Gastroesophageal sphincter (tissue), 3 donors: ENCODE data around the gene ARHGEF2.

Experiments used
- CTCF ChIP-seq, 4 experiments: fragments of 200-600 bp in 2 of 4; fragments of 450-650 bp in 2 of 4; sonication (generic) in 1 of 4; IDR thresholded peaks; one replicate each; pipeline ENCODE4 v1.5.1; 2017 to 2019; ENCODE audit warnings: antibody characterized with exemption in 4 of 4, mild to moderate bottlenecking in 2 of 4, moderate library complexity in 2 of 4
- EP300 ChIP-seq: sonication (generic); formaldehyde crosslinking; IDR thresholded peaks from one replicate; pipeline ENCODE4 v1.6.1; 2017; ENCODE audit warnings: antibody characterized with exemption, mild to moderate bottlenecking
- POLR2A ChIP-seq, 2 donors: fragments of 450-650 bp; IDR thresholded peaks; one replicate each; pipeline ENCODE4 v1.6.1; 2017; ENCODE audit warnings: antibody characterized with exemption in 2 of 2, mild to moderate bottlenecking in 2 of 2, moderate library complexity in 1 of 2
- POLR2AphosphoS5 ChIP-seq: sonication (generic); formaldehyde crosslinking; IDR thresholded peaks from one replicate; pipeline ENCODE4 v1.6.1; 2017; ENCODE audit warnings: antibody characterized with exemption

DNA sequence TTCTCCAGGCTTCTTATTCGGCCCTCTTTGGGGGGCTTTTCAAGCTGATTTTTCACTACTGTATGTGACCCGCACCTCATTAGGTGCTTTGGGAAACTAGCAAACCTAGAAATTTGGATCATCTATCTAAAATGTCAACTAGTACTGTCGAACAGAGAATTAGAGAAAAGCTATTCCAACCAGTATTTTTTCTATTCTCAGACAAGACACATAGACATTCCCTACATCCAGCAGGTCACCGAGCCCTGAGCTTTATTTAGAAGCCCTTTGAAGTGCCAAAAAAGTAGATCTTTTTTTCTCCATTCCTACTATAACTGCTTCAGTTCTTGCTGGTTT is 42.7 kb upstream of the ARHGEF2 start:
- TF ChIP-seq POLR2A (IDR thresholded peaks at IDR 0.05) (peak in 1 of 2 donors; percentile 5), CTCF (IDR thresholded peaks at IDR 0.05) (no peak), POLR2AphosphoS5 (no peak), EP300 (no peak)
